Right renal pelvis (tissue), 4 donors: ENCODE measurements around the gene NPR2. TPM values are rescaled to one million over a fixed set of nuclear protein-coding genes. Genes with fewer than 3 reads are reported as not detected.

ENCODE experiments used
- DNase-seq, 4 donors: peaks; one replicate each; pipeline ENCODE4 v3.0.0-alpha.2; 2013; ENCODE audit warnings: low read depth in 4 of 4, low spot score in 3 of 4, missing footprints in 1 of 4
- polyA plus RNA-seq, 4 donors: library from polyadenylated mRNA; unstranded; fragments of 120-200 nt; gene quantifications; one replicate each; pipeline ENCODE4 v1.2.1, GENCODE V29; 2013; ENCODE audit not compliant: insufficient read length in 4 of 4

NPR2 gene
- polyA plus RNA-seq, 4 donors, result 24.4 to 28.1 (median 26.0) TPM

GRCh38 chr9:35852876-35853865, 61.8 kb downstream of the NPR2 start:
- DNase-seq, result no peak

GRCh38 chr9:35854091-35854762, 62.8 kb downstream of the NPR2 start:
- no peak for DNase-seq

GRCh38 chr9:35856206-35856605, 64.8 kb downstream of the NPR2 start:
- DNase-seq, result no peak

GRCh38 chr9:35856882-35857281, 65.5 kb downstream of the NPR2 start:
- DNase-seq, result no peak

- no peak for DNase-seq
Observed at GRCh38 chr9:35858458-35858857, 67.1 kb downstream of the NPR2 start.

Other genes with a start within 250 kb of the NPR2 start
- gene TESK1, start 186.3 kb upstream of the NPR2 start, polyA plus RNA-seq, result 10 to 100 TPM; 34.4 to 44.0 (median 38.9) TPM
- 1 to 10 TPM; 2.5 to 3.3 (median 2.7) TPM for gene CD72, start 173.2 kb upstream of the NPR2 start, polyA plus RNA-seq
- under 1 TPM; 0.28 to 0.43 (median 0.35) TPM for gene SIT1, start 140.7 kb upstream of the NPR2 start, polyA plus RNA-seq
- not detected for gene RMRP, start 133.6 kb upstream of the NPR2 start, polyA plus RNA-seq
- 10 to 100 TPM; 13.9 to 21.9 (median 17.4) TPM for gene CCDC107, start 133.3 kb upstream of the NPR2 start, polyA plus RNA-seq
- gene ARHGEF39, start 126.4 kb upstream of the NPR2 start, polyA plus RNA-seq, result 1 to 10 TPM; 8.8 to 9.9 (median 9.2) TPM
- under 1 TPM in 3 of 4 donors, not detected in 1; 0.20 to 0.61 (median 0.60) TPM for gene CA9, start 117.7 kb upstream of the NPR2 start, polyA plus RNA-seq
- gene TPM2, start 101.7 kb upstream of the NPR2 start, polyA plus RNA-seq, result 100 to 1,000 TPM; 128 to 170 (median 161) TPM
- gene TLN1, start 59.4 kb upstream of the NPR2 start, polyA plus RNA-seq, result 100 to 1,000 TPM; 125 to 176 (median 153) TPM
- gene CREB3, start 58.9 kb upstream of the NPR2 start, polyA plus RNA-seq, result 10 to 100 TPM; 38.2 to 47.9 (median 40.8) TPM
- gene GBA2, start 42.4 kb upstream of the NPR2 start, polyA plus RNA-seq, result 100 to 1,000 TPM in 2 of 4 donors, 10 to 100 TPM in 2; 97.9 to 118 (median 103) TPM
- gene RGP1, start 42.3 kb upstream of the NPR2 start, polyA plus RNA-seq, result 10 to 100 TPM; 28.2 to 30.4 (median 28.7) TPM
- 1 to 10 TPM in 1 of 4 donors, not detected in 3; 2.2 TPM for gene MSMP, start 37.3 kb upstream of the NPR2 start, polyA plus RNA-seq
- gene SPAG8, start 20.7 kb downstream of the NPR2 start, polyA plus RNA-seq, result 1 to 10 TPM; 4.7 to 6.7 (median 5.4) TPM
- gene HINT2, start 23.5 kb downstream of the NPR2 start, polyA plus RNA-seq, result 10 to 100 TPM; 53.7 to 66.4 (median 60.5) TPM
- under 1 TPM in 3 of 4 donors, not detected in 1; 0.10 to 0.16 (median 0.13) TPM for gene FAM221B, start 37.1 kb downstream of the NPR2 start, polyA plus RNA-seq
- 10 to 100 TPM; 26.0 to 31.8 (median 30.0) TPM for gene TMEM8B, start 37.6 kb downstream of the NPR2 start, polyA plus RNA-seq
- gene OR13J1, start 78.8 kb downstream of the NPR2 start, polyA plus RNA-seq, result under 1 TPM in 1 of 4 donors, not detected in 3; 0.04 TPM
- gene HRCT1, start 114.6 kb downstream of the NPR2 start, polyA plus RNA-seq, result under 1 TPM in 3 of 4 donors, not detected in 1; 0.35 to 0.60 (median 0.43) TPM
- 1 to 10 TPM; 1.3 to 1.6 (median 1.6) TPM for gene SPAAR, start 117.9 kb downstream of the NPR2 start, polyA plus RNA-seq
- gene OR2S2, start 166.6 kb downstream of the NPR2 start, polyA plus RNA-seq, result not detected
- gene RECK, start 245.3 kb downstream of the NPR2 start, polyA plus RNA-seq, result 10 to 100 TPM; 28.3 to 34.0 (median 32.5) TPM